GM23248 (cell line): ENCODE results near the gene ACACB. TPM values are rescaled to one million over a fixed set of nuclear protein-coding genes. Genes with fewer than 3 reads are reported as not detected.
"Not testable (repeated sequence)": the region's sequence is repeated elsewhere in the genome, so short reads cannot be mapped to it uniquely, and the experiment has no call there.

Source experiments
- DNase-seq: peaks from one replicate; pipeline ENCODE4 v3.0.0-alpha.2; 2015
- H2AFZ ChIP-seq: fragments of 200-600 bp; sonication (generic); 2 replicates; pipeline ENCODE4 v1.6.1; 2016; ENCODE audit warnings: antibody characterized with exemption
- H3F3A ChIP-seq: fragments of 200-600 bp; sonication (generic); 2 replicates; pipeline ENCODE4 v1.6.1; 2016; ENCODE audit warnings: mild to moderate bottlenecking, antibody characterized with exemption, mixed run types; ENCODE audit not compliant: insufficient read depth
- H3K27ac ChIP-seq: fragments of 200-600 bp; sonication (generic); 2 replicates; pipeline ENCODE4 v1.5.1; 2016; ENCODE audit warnings: mild to moderate bottlenecking
- H3K27me3 ChIP-seq: fragments of 200-600 bp; sonication (generic); replicated peaks from 2 replicates; pipeline ENCODE4 v1.6.1; 2016; ENCODE audit warnings: mild to moderate bottlenecking; ENCODE audit not compliant: insufficient read depth
- H3K36me3 ChIP-seq: fragments of 200-600 bp; sonication (generic); 2 replicates; pipeline ENCODE4 v1.6.1; 2016; ENCODE audit warnings: low read depth, mild to moderate bottlenecking
- H3K4me1 ChIP-seq: fragments of 200-600 bp; sonication (generic); 2 replicates; pipeline ENCODE4 v1.6.1; 2016; ENCODE audit warnings: mild to moderate bottlenecking; ENCODE audit not compliant: insufficient read depth
- H3K4me2 ChIP-seq: fragments of 200-600 bp; sonication (generic); one replicate; pipeline ENCODE4 v1.6.1; 2016; ENCODE audit warnings: mild to moderate bottlenecking; ENCODE audit not compliant: unreplicated experiment
- H3K4me3 ChIP-seq: fragments of 200-600 bp; sonication (generic); 2 replicates; pipeline ENCODE4 v1.5.1; 2016; ENCODE audit warnings: mild to moderate bottlenecking
- H3K79me2 ChIP-seq: fragments of 200-600 bp; sonication (generic); 2 replicates; pipeline ENCODE4 v1.6.1; 2016; ENCODE audit warnings: mild to moderate bottlenecking; ENCODE audit not compliant: insufficient read depth
- H3K9ac ChIP-seq: fragments of 200-600 bp; sonication (generic); 2 replicates; pipeline ENCODE4 v1.6.1; 2016; ENCODE audit warnings: mild to moderate bottlenecking
- H3K9me2 ChIP-seq: fragments of 200-600 bp; sonication (generic); 2 replicates; pipeline ENCODE4 v1.6.1; 2016; ENCODE audit warnings: mixed run types, mild to moderate bottlenecking, moderate library complexity; ENCODE audit not compliant: insufficient read depth
- H3K9me3 ChIP-seq: fragments of 200-600 bp; sonication (generic); one replicate; pipeline ENCODE4 v1.6.1; 2017; ENCODE audit warnings: low read depth
- H4K20me1 ChIP-seq: fragments of 200-600 bp; sonication (generic); 2 replicates; pipeline ENCODE4 v1.6.0; 2016; ENCODE audit not compliant: insufficient read depth
- EZH2 ChIP-seq: fragments of 200-600 bp; sonication (generic); IDR thresholded peaks from 2 replicates; pipeline ENCODE4 v1.6.1; 2018; ENCODE audit warnings: antibody characterized with exemption, mild to moderate bottlenecking; ENCODE audit not compliant: insufficient read depth, poor library complexity, severe bottlenecking
- EZH2phosphoT487 ChIP-seq: fragments of 200-600 bp; sonication (generic); IDR thresholded peaks from 2 replicates; pipeline ENCODE4 v1.6.1; 2018; ENCODE audit warnings: antibody characterized with exemption, moderate library complexity, mild to moderate bottlenecking, low read depth; ENCODE audit not compliant: insufficient read depth
- WGBS, 2 experiments: methylation state at CpG; one replicate each; pipeline ENCODE4 v1.1.6; 2015 to 2017; ENCODE audit warnings: low lambda C conversion rate in 2 of 2, low coverage in 1 of 2; ENCODE audit errors: missing lambda C conversion rate in 2 of 2; 5-methylcytosine and 5-hydroxymethylcytosine counted together
- in situ Hi-C: fragments of 300-500 bp; cut with MboI; formaldehyde crosslinking; loops from 2 replicates; pipeline ENCODE4 v1.15.0; 2020
- polyA plus RNA-seq: library from polyadenylated mRNA; unstranded; fragments of >200 nt; fragmentation: Nextera tagmentation; extraction: Ambion mirVana; gene quantifications from 2 replicates; pipeline ENCODE4 v1.2.1, GENCODE V29; 2016
- total RNA-seq: library from RNA; depleted of rRNA; stranded (reverse); fragments of >200 nt; shearing (Covaris generic); gene quantifications from 2 replicates; pipeline ENCODE4 v1.2.3, GENCODE V29; 2014

Gene ACACB
- total and polyA plus RNA-seq, 2 experiments from 2014 or later: 0.66 to 4.1 TPM

DNA sequence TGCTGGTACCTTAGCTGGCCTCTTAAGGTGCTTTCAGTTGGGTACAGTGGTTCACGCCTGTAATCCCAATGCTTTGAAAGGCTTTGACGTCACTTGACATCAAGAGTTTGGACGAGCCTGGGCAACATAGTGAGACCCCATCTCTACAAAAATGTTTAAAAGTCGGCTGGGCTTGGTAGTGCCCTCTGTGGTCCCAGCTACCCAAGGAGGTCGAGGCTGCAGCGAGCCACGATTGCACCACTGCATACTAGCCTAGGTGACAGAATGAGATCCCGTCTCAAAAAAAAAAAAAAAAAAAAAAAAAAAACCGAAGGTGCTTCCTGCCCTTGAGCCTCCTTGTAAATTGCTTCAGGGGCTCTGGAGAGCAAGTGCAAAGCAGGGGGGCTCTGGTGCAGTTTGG is 50.0 kb downstream of the ACACB start:
- H3K79me2 ChIP-seq: no peaks in the 10 kb centered on the region
- H3K27ac ChIP-seq: no peak overlapping the region
- H3K9me3 ChIP-seq: no peaks in the 10 kb centered on the region
- TF ChIP-seq EZH2phosphoT487 (no peak), EZH2 (no peak)
- H2AFZ ChIP-seq: no peak overlapping the region
- no peak overlapping the region for H3K4me3 ChIP-seq
- in situ Hi-C loops: no loop called here
- no peaks in the 10 kb centered on the region for H3K36me3 ChIP-seq
- H3K4me2 ChIP-seq: no peak overlapping the region
- DNase-seq: no peak
- H3F3A ChIP-seq: peaks cover 3% of the 10 kb centered on the region; the same call in 1 of the 2 replicates
- H3K9ac ChIP-seq: no peak overlapping the region
- H3K9me2 ChIP-seq: no peaks in the 10 kb centered on the region
- H3K4me1 ChIP-seq: no peaks in the 10 kb centered on the region
- WGBS, 2 experiments: 83 to 91% methylated on average over 8 to 9 of the region's 9 CpGs
- no peaks in the 10 kb centered on the region for H3K27me3 ChIP-seq
- no peaks in the 10 kb centered on the region for H4K20me1 ChIP-seq

DNA sequence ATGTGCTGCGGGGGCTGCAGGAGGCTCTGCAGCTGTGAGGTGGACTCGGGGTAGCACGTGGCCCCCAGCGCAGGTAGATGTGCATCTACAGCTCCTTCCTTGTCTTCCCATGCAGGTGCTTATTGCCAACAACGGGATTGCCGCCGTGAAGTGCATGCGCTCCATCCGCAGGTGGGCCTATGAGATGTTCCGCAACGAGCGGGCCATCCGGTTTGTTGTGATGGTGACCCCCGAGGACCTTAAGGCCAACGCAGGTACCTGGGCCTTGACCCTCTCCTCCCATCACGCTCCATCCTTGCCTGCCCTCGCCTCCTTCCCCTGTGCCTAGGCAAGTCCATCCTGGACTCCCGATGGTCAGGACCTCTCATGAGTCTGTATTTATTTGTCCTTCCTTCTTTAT is 51.4 kb downstream of the ACACB start:
- Histone ChIP-seq H3K4me1 (no peaks in the 10 kb centered on the region), H3K4me3 (no peak overlapping the region), H3K79me2 (no peaks in the 10 kb centered on the region), H3K27me3 (no peaks in the 10 kb centered on the region), H3F3A (peaks cover 3% of the 10 kb centered on the region; the same call in 1 of the 2 replicates), H3K9ac (no peak overlapping the region), H3K36me3 (no peaks in the 10 kb centered on the region), H3K9me2 (no peaks in the 10 kb centered on the region), H3K27ac (no peak overlapping the region), H3K4me2 (no peak overlapping the region), H2AFZ (no peak overlapping the region), H4K20me1 (no peaks in the 10 kb centered on the region), H3K9me3 (no peaks in the 10 kb centered on the region)
- no peak for TF ChIP-seq EZH2phosphoT487
- TF ChIP-seq EZH2: no peak
- DNase-seq: no peak
- 86 to 87% methylated on average over 18 of the region's 18 CpGs for WGBS, 2 experiments
- in situ Hi-C loops: no loop called here

DNA sequence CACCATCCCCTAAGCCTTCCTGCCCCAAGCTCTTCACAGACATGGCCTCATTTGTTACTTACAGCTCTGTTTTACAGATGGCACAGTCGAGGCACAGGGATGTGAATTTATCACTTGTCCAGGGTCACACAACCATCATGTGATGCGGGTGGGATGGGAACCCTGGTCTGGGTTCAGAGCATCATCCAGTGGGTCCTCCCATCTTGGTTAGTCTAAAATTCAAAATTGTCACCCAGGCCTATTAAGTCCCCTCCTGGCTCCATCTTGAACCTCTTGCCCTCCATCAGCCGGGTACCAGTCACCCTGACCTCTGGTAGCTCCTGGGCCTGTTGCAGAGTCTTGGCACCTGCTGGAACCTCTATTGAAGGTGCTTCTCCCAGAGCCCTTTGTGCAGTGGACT is 52.9 kb downstream of the ACACB start:
- in situ Hi-C loops: no loop called here
- Histone ChIP-seq H4K20me1 (no peaks in the 10 kb centered on the region), H3K9ac (no peak overlapping the region), H3K9me3 (no peaks in the 10 kb centered on the region), H3K4me3 (no peak overlapping the region), H3K36me3 (no peaks in the 10 kb centered on the region), H3K4me2 (no peak overlapping the region), H2AFZ (no peak overlapping the region), H3K9me2 (no peaks in the 10 kb centered on the region), H3K4me1 (no peaks in the 10 kb centered on the region), H3K27me3 (no peaks in the 10 kb centered on the region), H3K27ac (no peak overlapping the region), H3F3A (peaks cover 3% of the 10 kb centered on the region; the same call in 1 of the 2 replicates), H3K79me2 (no peaks in the 10 kb centered on the region)
- no peak for DNase-seq
- TF ChIP-seq EZH2phosphoT487 (no peak), EZH2 (no peak)
- WGBS, 2 experiments: 85% methylated on average over 3 of the region's 3 CpGs

DNA sequence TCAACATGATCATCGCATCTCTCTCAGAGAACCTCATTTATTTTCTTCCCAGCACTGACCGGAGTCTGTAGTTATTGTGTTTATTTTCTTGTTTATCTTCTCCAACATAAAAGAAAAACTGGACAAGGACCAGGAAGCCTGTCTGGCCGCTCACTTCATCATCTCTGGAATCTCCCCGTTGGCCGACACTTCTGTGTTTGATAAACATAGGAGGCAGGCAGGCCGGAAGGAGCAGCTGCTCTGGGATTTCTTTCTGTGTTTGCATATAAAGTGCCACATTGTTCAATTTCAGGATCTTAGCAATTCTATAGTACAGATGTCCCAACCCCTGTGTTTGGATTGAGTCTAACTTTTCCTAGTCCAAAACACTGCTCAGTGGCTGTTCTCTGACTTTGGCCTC is 53.3 kb downstream of the ACACB start:
- no peaks in the 10 kb centered on the region for H3K9me2 ChIP-seq
- no peaks in the 10 kb centered on the region for H3K79me2 ChIP-seq
- WGBS, 2 experiments: 86 to 88% methylated on average over 6 of the region's 6 CpGs
- no peak for DNase-seq
- no peaks in the 10 kb centered on the region for H3K27me3 ChIP-seq
- H3F3A ChIP-seq: peaks cover 3% of the 10 kb centered on the region; the same call in 1 of the 2 replicates
- no peak overlapping the region for H3K27ac ChIP-seq
- no peak for TF ChIP-seq EZH2
- TF ChIP-seq EZH2phosphoT487: no peak
- no peak overlapping the region for H3K9ac ChIP-seq
- H3K9me3 ChIP-seq: no peaks in the 10 kb centered on the region
- H3K4me2 ChIP-seq: no peak overlapping the region
- no peaks in the 10 kb centered on the region for H3K36me3 ChIP-seq
- H3K4me1 ChIP-seq: no peaks in the 10 kb centered on the region
- in situ Hi-C loops: no loop called here
- H3K4me3 ChIP-seq: no peak overlapping the region
- H2AFZ ChIP-seq: no peak overlapping the region
- H4K20me1 ChIP-seq: no peaks in the 10 kb centered on the region

DNA sequence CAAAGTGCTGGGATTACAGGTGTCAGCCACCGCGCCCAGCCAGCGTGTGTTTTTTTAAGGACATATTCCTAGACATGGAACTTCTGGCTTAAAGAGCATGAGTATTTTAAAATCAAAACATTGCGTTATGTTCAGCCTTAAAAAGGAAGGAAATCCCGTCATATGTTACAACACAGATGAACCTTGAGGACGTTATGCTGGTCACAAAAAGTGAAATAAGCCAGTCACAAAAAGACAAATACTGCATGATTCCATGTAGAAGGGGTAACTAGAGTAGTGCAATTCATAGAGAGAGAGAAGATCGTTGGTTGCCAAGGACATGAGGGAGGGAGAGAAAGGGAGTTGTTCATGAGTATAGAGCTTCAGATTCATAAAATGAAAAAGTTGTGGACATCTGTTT is 53.9 kb downstream of the ACACB start:
- Histone ChIP-seq H3K4me1 (no peaks in the 10 kb centered on the region), H3K4me2 (no peak overlapping the region), H3K79me2 (no peaks in the 10 kb centered on the region), H3K9me3 (no peaks in the 10 kb centered on the region), H4K20me1 (no peaks in the 10 kb centered on the region), H3K9ac (no peak overlapping the region), H3K27me3 (no peaks in the 10 kb centered on the region), H3K9me2 (no peaks in the 10 kb centered on the region), H3K27ac (no peak overlapping the region), H3K4me3 (no peak overlapping the region), H3F3A (peaks cover 3% of the 10 kb centered on the region; the same call in 1 of the 2 replicates), H3K36me3 (no peaks in the 10 kb centered on the region), H2AFZ (no peak overlapping the region)
- TF ChIP-seq EZH2phosphoT487: no peak
- no peak for TF ChIP-seq EZH2
- whole genome bisulfite sequencing, 2 experiments: 69 to 70% methylated on average over 7 of the region's 7 CpGs
- DNase-seq: no peak
- in situ Hi-C loops: no loop called here

DNA sequence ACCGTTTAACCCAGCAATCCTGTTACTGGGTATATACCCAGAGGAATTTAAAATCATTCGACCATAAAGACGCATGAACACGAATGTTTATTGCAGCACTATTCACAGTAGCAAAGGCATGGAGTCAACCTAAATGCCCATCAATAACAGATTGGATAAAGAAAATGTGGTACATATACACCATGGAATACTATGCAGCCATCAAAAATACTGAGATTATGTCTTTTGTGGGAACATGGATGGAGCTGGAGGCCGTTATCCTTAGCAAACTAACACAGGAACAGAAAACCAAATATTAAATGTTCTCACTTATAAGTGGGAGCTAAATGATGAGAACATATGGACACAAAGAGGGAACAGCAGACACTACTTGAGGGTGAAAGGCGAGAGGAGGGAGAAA is 56.4 kb downstream of the ACACB start:
- H3K9me2 ChIP-seq, H3K4me2 ChIP-seq, DNase-seq, H3F3A ChIP-seq, H3K36me3 ChIP-seq, H2AFZ ChIP-seq, H3K9me3 ChIP-seq, H3K4me3 ChIP-seq, H3K79me2 ChIP-seq, H3K27me3 ChIP-seq, in situ Hi-C loops, H3K9ac ChIP-seq, H3K4me1 ChIP-seq, H4K20me1 ChIP-seq, H3K27ac ChIP-seq: not testable (repeated sequence)
- 94 to 96% methylated on average over 6 of the region's 6 CpGs for WGBS, 2 experiments
